ENCODE measurements around the gene SPDYE3.
"Not testable (repeated sequence)": the region's sequence is repeated elsewhere in the genome, so short reads cannot be mapped to it uniquely, and the experiment has no call there.

Gene SPDYE3

GRCh38 chr7:100346921-100347320, 39.4 kb downstream of the SPDYE3 start:
- CTCF ChIA-PET = interaction anchor here (1.1 to 3.0 kb wide), 4 partner anchors 13 to 214 kb away, joined by 4 to 14 read pairs (median 10); no protein-coding TSS in a partner anchor
- DNase-seq (ENCODE audit: extremely low spot score) = no peak
- TF ChIP-seq CTCF (IDR thresholded peaks at IDR 0.05; ENCODE audit: control extremely low read depth, extremely low read depth, low read depth, missing control alignments) = no peak
- POLR2A ChIA-PET = interaction anchor here (0.6 kb wide), 1 partner anchor 19 kb away, joined by 3 read pairs; no protein-coding TSS in a partner anchor

GRCh38 chr7:100348805-100349204, 41.3 kb downstream of the SPDYE3 start:
- POLR2A ChIA-PET = no interaction called here
- TF ChIP-seq CTCF (IDR thresholded peaks at IDR 0.05; ENCODE audit: control extremely low read depth, extremely low read depth, low read depth, missing control alignments) = no peak
- CTCF ChIA-PET = interaction anchor here (2.2 kb wide), 1 partner anchor 58 kb away, joined by 9 read pairs; no protein-coding TSS in a partner anchor
- DNase-seq (ENCODE audit: extremely low spot score) = no peak

- CTCF ChIA-PET = no interaction called here
- DNase-seq (ENCODE audit: extremely low spot score) = no peak
- no peak for TF ChIP-seq CTCF (IDR thresholded peaks at IDR 0.05; ENCODE audit: control extremely low read depth, extremely low read depth, low read depth, missing control alignments)
- POLR2A ChIA-PET = no interaction called here
Measured at GRCh38 chr7:100349757-100350156, 42.3 kb downstream of the SPDYE3 start.

GRCh38 chr7:100351657-100352058, 44.2 kb downstream of the SPDYE3 start:
- no peak for DNase-seq (ENCODE audit: extremely low spot score)
- CTCF ChIA-PET = no interaction called here
- no peak for TF ChIP-seq CTCF (IDR thresholded peaks at IDR 0.05; ENCODE audit: control extremely low read depth, extremely low read depth, low read depth, missing control alignments)
- POLR2A ChIA-PET = no interaction called here

GRCh38 chr7:100352230-100352781, 44.8 kb downstream of the SPDYE3 start:
- POLR2A ChIA-PET; CTCF ChIA-PET; DNase-seq (ENCODE audit: extremely low spot score): not testable (repeated sequence)

- ChIA-PET CTCF (interaction anchor here (1.4 kb wide), 1 partner anchor 55 kb away, joined by 3 read pairs; no protein-coding TSS in a partner anchor), POLR2A (no interaction called here)
- DNase-seq (ENCODE audit: extremely low spot score) = no peak
- no peak for TF ChIP-seq CTCF (IDR thresholded peaks at IDR 0.05; ENCODE audit: control extremely low read depth, extremely low read depth, low read depth, missing control alignments)
Measured at GRCh38 chr7:100352984-100353684, 45.6 kb downstream of the SPDYE3 start.

GRCh38 chr7:100353685-100354330, 46.3 kb downstream of the SPDYE3 start:
- no peak for DNase-seq (ENCODE audit: extremely low spot score)
- no peak for TF ChIP-seq CTCF (IDR thresholded peaks at IDR 0.05; ENCODE audit: control extremely low read depth, extremely low read depth, low read depth, missing control alignments)
- CTCF ChIA-PET = interaction anchor here (0.6 to 1.4 kb wide), 3 partner anchors 42 to 221 kb away, joined by 3 read pairs; no protein-coding TSS in a partner anchor
- POLR2A ChIA-PET = no interaction called here
